BJ (cell line): Measurements from ENCODE around the gene SETD3. TPM values are rescaled to one million over a fixed set of nuclear protein-coding genes. Genes with fewer than 3 reads are reported as not detected.

Experiments
- CTCF ChIA-PET: fragments of 350-600 bp; formaldehyde crosslinking; extraction: SDS; loops from one replicate; lab custom pipeline; 2021; ENCODE audit warnings: antibody characterized with exemption, inconsistent platforms; lab: Yijun Ruan, JAX
- POLR2A ChIA-PET: fragments of 300-600 bp; sonication (Branson Sonifier 250); formaldehyde crosslinking; extraction: SDS; loops from one replicate; lab custom pipeline; 2021; ENCODE audit warnings: antibody characterized with exemption; lab: Charles Lee
- DNase-seq: peaks from one replicate; pipeline ENCODE4 v3.0.0-alpha.2; 2011; ENCODE audit warnings: low read depth
- H3K27me3 ChIP-seq: 2 replicates; pipeline ENCODE4 v1.6.0; 2011; ENCODE audit warnings: low read length; ENCODE audit not compliant: control insufficient read depth, insufficient read depth
- H3K36me3 ChIP-seq: 2 replicates; pipeline ENCODE4 v1.5.1; 2011; ENCODE audit warnings: low read length; ENCODE audit not compliant: control insufficient read depth, insufficient read depth
- H3K4me3 ChIP-seq: 2 replicates; pipeline ENCODE4 v1.5.1; 2011; ENCODE audit warnings: low read depth, mild to moderate bottlenecking, control low read depth, low read length
- polyA plus RNA-seq: library from polyadenylated mRNA; depleted of rRNA; stranded (reverse); fragments of >200 nt; gene quantifications from 2 replicates; pipeline ENCODE4 v1.2.3, GENCODE V29; 2011
- TF ChIP-seq, protein P1 (sequence below): IDR thresholded peaks from 2 replicates; pipeline ENCODE4 v1.5.1; 2011; ENCODE audit warnings: low read depth, mild to moderate bottlenecking, control low read depth, inconsistent platforms, low read length, moderate library complexity; ENCODE audit not compliant: insufficient read depth

SETD3 gene
- polyA plus RNA-seq, 1 experiment = 20.2 TPM

DNA sequence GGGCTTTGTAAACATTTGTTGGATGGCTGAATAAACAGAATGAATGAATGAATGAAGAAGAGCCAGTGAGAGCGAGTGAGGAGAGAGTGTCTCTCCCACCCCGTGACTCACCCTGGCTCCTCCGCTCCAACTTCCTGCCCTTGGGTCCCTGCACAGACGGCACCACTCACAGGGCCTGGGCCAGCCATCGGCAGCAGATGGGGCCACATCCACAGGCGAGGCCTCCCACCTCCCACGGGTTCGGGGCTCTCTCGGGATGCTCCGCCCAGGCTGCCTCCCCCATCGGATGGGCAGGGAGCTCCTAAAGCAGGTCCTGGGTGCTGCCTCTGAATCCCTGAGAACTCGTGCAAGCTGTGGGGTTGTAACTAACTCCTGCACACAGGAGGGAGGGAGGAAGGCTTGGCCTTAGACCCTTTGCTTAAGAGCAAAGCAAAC is 41.8 kb upstream of the SETD3 start:
- ChIA-PET CTCF (interaction anchor here (0.6 to 1.5 kb wide), 5 partner anchors 8 to 357 kb away, joined by 3 to 5 read pairs (median 3); no protein-coding TSS in a partner anchor), POLR2A (no interaction called here)
- TF ChIP-seq, protein P1, sequence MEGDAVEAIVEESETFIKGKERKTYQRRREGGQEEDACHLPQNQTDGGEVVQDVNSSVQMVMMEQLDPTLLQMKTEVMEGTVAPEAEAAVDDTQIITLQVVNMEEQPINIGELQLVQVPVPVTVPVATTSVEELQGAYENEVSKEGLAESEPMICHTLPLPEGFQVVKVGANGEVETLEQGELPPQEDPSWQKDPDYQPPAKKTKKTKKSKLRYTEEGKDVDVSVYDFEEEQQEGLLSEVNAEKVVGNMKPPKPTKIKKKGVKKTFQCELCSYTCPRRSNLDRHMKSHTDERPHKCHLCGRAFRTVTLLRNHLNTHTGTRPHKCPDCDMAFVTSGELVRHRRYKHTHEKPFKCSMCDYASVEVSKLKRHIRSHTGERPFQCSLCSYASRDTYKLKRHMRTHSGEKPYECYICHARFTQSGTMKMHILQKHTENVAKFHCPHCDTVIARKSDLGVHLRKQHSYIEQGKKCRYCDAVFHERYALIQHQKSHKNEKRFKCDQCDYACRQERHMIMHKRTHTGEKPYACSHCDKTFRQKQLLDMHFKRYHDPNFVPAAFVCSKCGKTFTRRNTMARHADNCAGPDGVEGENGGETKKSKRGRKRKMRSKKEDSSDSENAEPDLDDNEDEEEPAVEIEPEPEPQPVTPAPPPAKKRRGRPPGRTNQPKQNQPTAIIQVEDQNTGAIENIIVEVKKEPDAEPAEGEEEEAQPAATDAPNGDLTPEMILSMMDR = no peak
- Histone ChIP-seq H3K27me3 (no peaks in the 10 kb centered on the region), H3K4me3 (no peak overlapping the region), H3K36me3 (no peaks in the 10 kb centered on the region; the same call in 1 of the 2 replicates)
- DNase-seq = no peak

DNA sequence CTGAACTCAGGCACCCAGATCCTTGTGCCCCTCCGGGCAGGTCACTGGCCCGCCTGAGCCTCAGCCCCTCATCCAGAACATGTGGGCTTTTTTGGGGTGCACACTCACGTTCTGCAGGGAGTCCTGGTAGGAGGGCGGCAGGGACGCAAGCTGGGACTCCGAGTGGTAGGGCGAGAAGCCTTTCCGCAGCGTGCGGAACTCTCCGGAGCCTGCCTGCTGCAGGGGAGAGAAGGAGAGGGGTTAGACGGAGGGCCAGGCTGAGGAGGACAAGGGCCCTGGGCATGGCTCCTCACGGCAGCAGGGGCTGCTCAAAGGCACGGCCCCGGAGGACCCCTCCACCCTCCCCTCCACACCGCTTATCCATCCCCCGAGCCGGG is 41.4 kb upstream of the SETD3 start:
- DNase-seq = no peak
- Histone ChIP-seq H3K27me3 (no peaks in the 10 kb centered on the region), H3K36me3 (no peaks in the 10 kb centered on the region; the same call in 1 of the 2 replicates), H3K4me3 (no peak overlapping the region)
- ChIA-PET CTCF (interaction anchor here (0.6 to 1.5 kb wide), 6 partner anchors 9 to 357 kb away, joined by 3 to 5 read pairs (median 4); no protein-coding TSS in a partner anchor), POLR2A (no interaction called here)
- TF ChIP-seq, protein P1 = no peak

DNA sequence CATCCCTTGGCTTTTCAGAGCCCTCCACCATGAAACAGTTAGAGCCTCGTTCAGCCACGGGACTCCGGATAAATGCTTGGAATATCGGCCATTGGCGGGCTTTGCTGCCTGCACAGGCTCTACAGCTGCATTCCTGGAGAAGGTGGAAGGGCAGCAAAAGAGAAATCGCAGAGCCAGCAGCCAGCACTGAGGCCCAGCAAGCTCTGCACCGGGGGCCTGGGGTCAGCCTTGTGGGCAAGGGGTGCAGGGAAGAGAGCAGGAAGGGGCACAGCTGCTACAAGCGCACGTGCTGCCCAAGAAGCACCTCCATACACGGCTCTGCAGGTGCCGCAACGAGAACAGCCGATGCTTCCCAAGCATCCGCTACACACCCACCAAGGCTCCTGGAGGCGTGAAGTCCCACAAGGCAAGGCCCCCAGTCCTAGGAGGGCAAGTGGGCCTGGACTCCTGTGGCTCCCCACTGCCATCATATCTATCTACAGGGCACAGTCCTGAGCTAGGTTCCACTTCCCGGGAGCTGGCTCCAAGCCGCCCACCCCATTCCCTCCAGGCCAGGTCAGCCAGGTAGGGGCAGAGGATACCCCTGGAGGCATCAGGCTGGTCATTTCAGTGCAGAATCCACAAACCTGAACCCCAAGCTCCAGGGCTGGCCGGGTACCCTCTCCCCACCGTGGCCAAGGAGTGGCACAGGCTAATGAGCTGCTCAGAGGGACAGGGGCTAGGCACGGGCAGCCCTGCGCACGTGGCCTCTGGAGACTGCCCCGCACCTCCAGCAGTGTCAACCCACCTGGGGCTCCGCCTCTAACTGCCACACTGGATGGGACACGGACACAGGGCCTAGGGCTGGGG is 40.7 kb upstream of the SETD3 start:
- H3K27me3 ChIP-seq = no peaks in the 10 kb centered on the region
- TF ChIP-seq, protein P1 = no peak
- ChIA-PET CTCF (interaction anchor here (0.9 to 1.5 kb wide), 6 partner anchors 9 to 109 kb away, joined by 3 to 5 read pairs (median 4); no protein-coding TSS in a partner anchor), POLR2A (no interaction called here)
- H3K4me3 ChIP-seq = no peak overlapping the region
- H3K36me3 ChIP-seq = no peaks in the 10 kb centered on the region; the same call in 1 of the 2 replicates
- no peak for DNase-seq

DNA sequence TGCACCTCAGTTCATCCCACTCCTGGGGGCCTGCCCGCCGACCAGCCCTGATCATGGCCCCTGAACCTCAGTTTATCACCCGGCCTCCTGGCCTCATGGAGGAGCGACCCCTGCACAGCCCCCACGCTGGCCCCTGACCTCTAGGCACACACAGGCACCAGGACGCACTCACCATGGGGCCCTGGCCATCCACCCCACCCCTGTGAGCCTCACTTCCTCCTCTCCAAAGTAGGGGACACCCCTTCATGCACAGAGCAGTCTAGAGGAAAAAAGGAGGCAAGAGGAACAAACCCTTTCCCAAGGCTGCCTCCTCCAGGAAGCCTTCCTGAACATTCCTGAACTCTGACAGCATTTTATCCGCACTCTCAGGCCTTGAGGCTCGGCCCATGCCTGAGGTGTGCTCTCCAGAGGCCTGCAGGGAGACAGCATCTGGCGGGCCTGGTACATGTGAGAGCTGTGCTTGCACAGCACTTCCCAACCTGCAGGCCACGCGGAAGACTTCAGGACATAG is 40.0 kb upstream of the SETD3 start:
- TF ChIP-seq, protein P1 = no peak
- POLR2A ChIA-PET = no interaction called here
- peaks cover 5% of the 10 kb centered on the region; the same call in 1 of the 2 replicates for H3K36me3 ChIP-seq
- DNase-seq = no peak
- no peaks in the 10 kb centered on the region for H3K27me3 ChIP-seq
- H3K4me3 ChIP-seq = no peak overlapping the region
- CTCF ChIA-PET = interaction anchor here (0.9 to 1.5 kb wide), 4 partner anchors 10 to 108 kb away, joined by 3 to 5 read pairs (median 4); no protein-coding TSS in a partner anchor

GRCh38 chr14:99519931-99520421 is 39.3 kb upstream of the SETD3 start:
- POLR2A ChIA-PET = no interaction called here
- TF ChIP-seq, protein P1 = no peak
- CTCF ChIA-PET = interaction anchor here (0.6 to 2.8 kb wide), 3 partner anchors 8 to 152 kb away, joined by 3 to 14 read pairs (median 3); no protein-coding TSS in a partner anchor
- H3K36me3 ChIP-seq = peaks cover 5% of the 10 kb centered on the region; the same call in 1 of the 2 replicates
- no peak overlapping the region for H3K4me3 ChIP-seq
- DNase-seq = no peak
- no peaks in the 10 kb centered on the region for H3K27me3 ChIP-seq
